Measurements from ENCODE around the gene FHL1. TPM values are rescaled to one million over a fixed set of nuclear protein-coding genes. Genes with fewer than 3 reads are reported as not detected.

FHL1 gene
- polyA plus RNA-seq, 3 donors = 0.75 to 4.0 (median 0.98) TPM

- intact Hi-C loops (cut with micrococcal nuclease) = no loop called here
- Histone ChIP-seq H3K4me2 (replicated peaks; ENCODE audit: extremely low read depth, low read length, poor library complexity, severe bottlenecking) (peak overlapping the region; percentile 64), H3K27me3 (ENCODE audit: control insufficient read depth in 2 of 2, insufficient read depth in 2 of 2, low read length in 2 of 2) (no peaks in the 10 kb centered on the region), H3K9ac (ENCODE audit: insufficient read depth, low read length, poor library complexity, severe bottlenecking) (no peak overlapping the region), H3K27ac (ENCODE audit: low read depth in 1 of 2, low read length in 2 of 2) (no peak overlapping the region), H3K4me1 (ENCODE audit: control insufficient read depth in 1 of 2, insufficient read depth in 2 of 2, low read length in 2 of 2) (peaks cover 11 to 18% of the 10 kb centered on the region in 2 donors), H2AFZ (ENCODE audit: insufficient read depth, low read depth, low read length, poor library complexity, severe bottlenecking) (no peak overlapping the region), H3K79me2 (ENCODE audit: insufficient read depth, low read length) (no peaks in the 10 kb centered on the region), H3K36me3 (replicated peaks in 1 of 2; ENCODE audit: control insufficient read depth in 1 of 2, insufficient read depth in 2 of 2, low read length in 2 of 2) (no peaks in the 10 kb centered on the region), H3K9me3 (replicated peaks in 1 of 2; ENCODE audit: control insufficient read depth in 1 of 2, insufficient read depth in 1 of 2, low read length in 2 of 2) (no peaks in the 10 kb centered on the region), H3K4me3 (replicated peaks in 1 of 3; ENCODE audit: low read depth in 2 of 3, low read length in 3 of 3) (peak overlapping the region in 2 of 3 experiments; percentile 27 to 55), H4K20me1 (ENCODE audit: insufficient read depth, low read length) (no peaks in the 10 kb centered on the region)
- WGBS (ENCODE audit: insufficient coverage) = no CpG with 5 or more reads among the region's 5 CpGs
- DNase-seq = peak in 1 of 3 donors; percentile 38
- Mint-ChIP-seq H3K4me3 (no peak overlapping the region), H3K27me3 (ENCODE audit: low read depth in 3 of 3) (peaks cover 0 to 11% (median 1%) of the 10 kb centered on the region in 3 donors), H3K36me3 (peaks cover 0 to 8% of the 10 kb centered on the region in 2 donors), H3K27ac (no peak overlapping the region), H3K9me3 (peaks cover 0 to 2% (median 0%) of the 10 kb centered on the region in 7 donors), H3K4me1 (peaks cover 14% of the 10 kb centered on the region)
- TF ChIP-seq, protein P1, sequence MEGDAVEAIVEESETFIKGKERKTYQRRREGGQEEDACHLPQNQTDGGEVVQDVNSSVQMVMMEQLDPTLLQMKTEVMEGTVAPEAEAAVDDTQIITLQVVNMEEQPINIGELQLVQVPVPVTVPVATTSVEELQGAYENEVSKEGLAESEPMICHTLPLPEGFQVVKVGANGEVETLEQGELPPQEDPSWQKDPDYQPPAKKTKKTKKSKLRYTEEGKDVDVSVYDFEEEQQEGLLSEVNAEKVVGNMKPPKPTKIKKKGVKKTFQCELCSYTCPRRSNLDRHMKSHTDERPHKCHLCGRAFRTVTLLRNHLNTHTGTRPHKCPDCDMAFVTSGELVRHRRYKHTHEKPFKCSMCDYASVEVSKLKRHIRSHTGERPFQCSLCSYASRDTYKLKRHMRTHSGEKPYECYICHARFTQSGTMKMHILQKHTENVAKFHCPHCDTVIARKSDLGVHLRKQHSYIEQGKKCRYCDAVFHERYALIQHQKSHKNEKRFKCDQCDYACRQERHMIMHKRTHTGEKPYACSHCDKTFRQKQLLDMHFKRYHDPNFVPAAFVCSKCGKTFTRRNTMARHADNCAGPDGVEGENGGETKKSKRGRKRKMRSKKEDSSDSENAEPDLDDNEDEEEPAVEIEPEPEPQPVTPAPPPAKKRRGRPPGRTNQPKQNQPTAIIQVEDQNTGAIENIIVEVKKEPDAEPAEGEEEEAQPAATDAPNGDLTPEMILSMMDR (IDR thresholded peaks at IDR 0.05) = no peak
Observed at GRCh38 chrX:136210806-136211205, 63.5 kb downstream of the FHL1 start.

DNA sequence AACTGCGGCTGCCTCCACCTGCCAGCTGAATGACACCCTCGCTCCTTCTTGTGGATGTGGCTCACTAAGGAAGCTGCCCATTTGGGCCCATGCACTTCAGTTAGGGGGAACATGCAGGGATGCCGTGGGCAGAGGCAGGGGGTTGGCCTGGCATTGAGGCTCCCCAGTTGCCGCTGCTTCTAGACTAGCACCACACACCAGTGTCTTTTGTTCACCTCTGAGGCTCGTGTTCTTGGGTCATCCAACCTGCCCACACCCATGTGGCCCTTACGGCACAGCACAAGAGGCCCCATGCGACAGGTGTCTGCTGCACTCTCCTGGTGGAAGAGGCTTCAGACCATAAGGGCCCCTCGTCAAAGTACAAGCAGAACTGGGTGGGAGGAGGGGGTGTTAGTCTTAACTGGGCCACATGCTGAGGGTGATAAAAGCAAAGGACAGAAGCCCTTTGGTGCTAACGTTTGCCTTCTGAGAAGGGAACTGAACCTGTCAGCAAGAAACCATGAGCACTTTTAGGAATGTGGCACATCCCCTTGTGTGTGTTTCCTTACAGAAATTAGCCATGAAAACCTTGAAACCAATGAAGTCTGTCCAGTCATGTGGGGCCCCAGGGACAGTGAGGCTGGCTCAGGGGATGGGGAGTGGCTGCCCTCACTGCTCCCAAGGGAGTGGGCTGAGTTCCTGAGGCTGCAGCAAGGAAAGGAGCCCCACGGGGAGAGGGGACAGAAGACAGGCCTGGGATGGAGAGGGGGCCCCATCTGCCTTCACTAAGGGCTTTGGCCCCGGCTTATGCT lies 64.6 kb downstream of the FHL1 start:
- TF ChIP-seq, protein P1 (IDR thresholded peaks at IDR 0.05) = no peak
- Mint-ChIP-seq H3K4me1 (peaks cover 14% of the 10 kb centered on the region), H3K27me3 (ENCODE audit: low read depth in 3 of 3) (peaks cover 0 to 11% (median 1%) of the 10 kb centered on the region in 3 donors), H3K4me3 (no peak overlapping the region), H3K9me3 (peaks cover 0 to 3% (median 0%) of the 10 kb centered on the region in 7 donors), H3K36me3 (peaks cover 0 to 9% of the 10 kb centered on the region in 2 donors), H3K27ac (peak overlapping the region in 2 of 7 donors; percentile 10 to 43)
- no peak overlapping the region for H3K4me3 ChIP-seq (replicated peaks in 1 of 3; ENCODE audit: low read depth in 2 of 3, low read length in 3 of 3)
- H3K9ac ChIP-seq (ENCODE audit: insufficient read depth, low read length, poor library complexity, severe bottlenecking) = no peak overlapping the region
- intact Hi-C loops (cut with micrococcal nuclease) = no loop called here
- H3K9me3 ChIP-seq (replicated peaks in 1 of 2; ENCODE audit: control insufficient read depth in 1 of 2, insufficient read depth in 1 of 2, low read length in 2 of 2) = no peaks in the 10 kb centered on the region
- H3K4me2 ChIP-seq (replicated peaks; ENCODE audit: extremely low read depth, low read length, poor library complexity, severe bottlenecking) = no peak overlapping the region
- no peaks in the 10 kb centered on the region for H3K79me2 ChIP-seq (ENCODE audit: insufficient read depth, low read length)
- no peak overlapping the region for H3K27ac ChIP-seq (ENCODE audit: low read depth in 1 of 2, low read length in 2 of 2)
- WGBS (ENCODE audit: insufficient coverage) = 66% methylated on average over 4 of the region's 11 CpGs
- no peaks in the 10 kb centered on the region for H4K20me1 ChIP-seq (ENCODE audit: insufficient read depth, low read length)
- DNase-seq = no peak
- H3K27me3 ChIP-seq (ENCODE audit: control insufficient read depth in 2 of 2, insufficient read depth in 2 of 2, low read length in 2 of 2) = no peaks in the 10 kb centered on the region
- peaks cover 11 to 18% of the 10 kb centered on the region in 2 donors for H3K4me1 ChIP-seq (ENCODE audit: control insufficient read depth in 1 of 2, insufficient read depth in 2 of 2, low read length in 2 of 2)
- H3K36me3 ChIP-seq (replicated peaks in 1 of 2; ENCODE audit: control insufficient read depth in 1 of 2, insufficient read depth in 2 of 2, low read length in 2 of 2) = peaks cover 2 to 5% of the 10 kb centered on the region in 2 donors
- no peak overlapping the region for H2AFZ ChIP-seq (ENCODE audit: insufficient read depth, low read depth, low read length, poor library complexity, severe bottlenecking)

All from CD14-positive monocyte (primary cell).